ENCODE results near the gene GPR108. TPM values are rescaled to one million over a fixed set of nuclear protein-coding genes. Genes with fewer than 3 reads are reported as not detected.
A peak's percentile ranks its signal among the peaks of the same experiment; 100 is the strongest.

The GPR108 gene
- total and polyA plus RNA-seq, 2 of the 13 experiments (the other 11 are each of a cell fraction or from before 2014, with no cell fraction given), result 36.4 to 63.0 TPM

DNA sequence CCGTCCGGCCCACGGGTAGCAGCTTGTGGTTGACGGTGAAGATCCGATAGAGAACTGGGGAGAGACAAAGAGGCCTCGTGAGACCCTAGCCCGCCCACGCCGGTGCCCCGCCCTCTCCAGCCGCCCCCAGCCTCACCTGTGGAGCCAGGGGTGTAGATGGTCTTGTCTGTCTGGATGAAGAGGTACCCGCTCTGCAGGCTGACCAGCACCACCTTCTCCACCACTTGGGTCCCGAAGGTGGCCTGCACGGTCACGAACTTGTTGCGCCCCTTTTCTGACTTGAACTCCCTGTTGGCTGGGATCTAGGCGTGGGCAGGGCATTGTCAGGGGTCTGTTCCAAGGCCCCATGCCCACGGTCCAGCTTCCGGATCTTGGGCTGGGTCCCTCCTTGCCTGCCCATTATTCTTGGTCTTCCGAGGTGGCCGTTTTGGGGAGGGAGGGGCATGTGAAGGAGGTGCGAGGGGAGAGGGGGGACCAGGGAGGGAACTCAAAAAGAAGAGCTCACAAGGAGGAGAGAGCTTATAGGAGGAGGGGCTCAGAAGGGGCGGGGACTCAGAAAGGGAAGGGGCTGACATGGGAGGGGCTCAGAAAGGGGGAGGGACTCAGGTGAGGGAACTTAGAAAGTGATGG lies 19.2 kb downstream of the GPR108 start (continued):
- TF ChIP-seq PRDM15 (CRISPR knock-in tag; IDR thresholded peaks at IDR 0.05), result no peak

DNA sequence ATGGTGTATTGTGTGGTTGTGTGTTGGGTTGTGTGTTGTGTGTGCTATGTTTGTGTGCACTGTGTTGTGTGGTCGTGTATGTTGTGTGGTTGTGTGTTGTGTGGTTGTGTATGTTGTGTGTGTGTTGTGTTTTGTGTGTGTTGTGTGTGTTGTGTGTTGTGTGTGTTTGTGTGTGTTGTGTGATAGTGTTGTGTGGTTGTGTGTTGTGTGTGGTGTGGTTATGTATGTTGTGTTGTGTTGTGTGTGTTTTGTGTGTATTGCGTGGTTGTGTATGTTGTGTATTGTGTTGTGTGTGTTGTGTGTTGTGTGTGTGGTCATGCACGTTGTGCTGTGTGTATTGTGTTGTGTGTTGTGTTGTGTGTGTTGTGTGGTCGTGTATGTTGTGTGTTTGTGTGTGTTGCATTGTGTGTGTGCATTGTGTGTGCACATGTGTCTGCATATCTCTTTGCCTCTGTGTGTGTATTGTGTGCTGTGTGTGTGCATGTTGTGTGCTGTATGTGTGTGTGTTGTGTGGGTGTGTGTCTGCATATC lies 19.9 kb downstream of the GPR108 start:
- ATAC-seq (no peak), FAIRE-seq (peak; percentile 83), DNase-seq (ENCODE audit: low spot score) (no peak)
- peaks cover 53% of the 10 kb centered on the region for H3K4me1 ChIP-seq (ENCODE audit: insufficient read depth, low read length)
- H3K79me2 ChIP-seq (ENCODE audit: insufficient read depth, low read length), result peaks cover 23% of the 10 kb centered on the region
- H3K27me3 ChIP-seq (ENCODE audit: control insufficient read depth in 1 of 2, insufficient read depth in 2 of 2, low read length in 2 of 2), result peaks cover 0 to 7% of the 10 kb centered on the region in 2 experiments; a peak in 1 of 5 replicates
- in situ Hi-C loops (cut with HindIII; ENCODE audit: extremely low pct_ligation_motif_present, low pct_unique_long_range_greater_than_20kb), result no loop called here
- H2AFZ ChIP-seq (ENCODE audit: low read length), result no peak overlapping the region
- CTCF ChIA-PET (ENCODE audit: low intra/inter-chr PET ratio, low total read pairs), result no interaction called here
- H4K20me1 ChIP-seq (ENCODE audit: insufficient read depth, low read length), result peaks cover 67% of the 10 kb centered on the region
- no peak overlapping the region for H3K27ac ChIP-seq (ENCODE audit: extremely low read length, insufficient read depth, low read length)
- intact Hi-C loops (cut with micrococcal nuclease; ENCODE audit: unreplicated experiment), result no loop called here
- H3K36me3 ChIP-seq (replicated peaks in 1 of 2; ENCODE audit: control insufficient read depth in 1 of 2, insufficient read depth in 2 of 2, low read length in 2 of 2), result peaks cover 23 to 38% of the 10 kb centered on the region in 2 experiments
- H3K9ac ChIP-seq (ENCODE audit: insufficient read depth, low read depth, low read length), result peak overlapping the region; percentile 18; the same call in 1 of the 2 replicates
- BruUV-seq (replicated peaks), result TSS peak; percentile 33
- H3K4me3 ChIP-seq (replicated peaks in 1 of 3; ENCODE audit: insufficient read depth in 1 of 3, low read depth in 2 of 3, low read length in 3 of 3), result peak overlapping the region in 1 of 3 experiments; percentile 17; a peak in 2 of 6 replicates
- H3K4me2 ChIP-seq (ENCODE audit: low read depth, low read length), result peak overlapping the region; percentile 52
- WGBS (ENCODE audit: low lambda C conversion rate), result 85% methylated on average over 4 of the region's 4 CpGs
- no peaks in the 10 kb centered on the region for H3K9me3 ChIP-seq (ENCODE audit: low read length)
- POLR2A ChIA-PET, result interaction anchor here (5.3 kb wide), 1 partner anchor 12 kb away, joined by 187 read pairs; no protein-coding TSS in a partner anchor
- TF ChIP-seq NFATC3 (CRISPR knock-in tag; IDR thresholded peaks at IDR 0.05) (no peak), ZSCAN31 (CRISPR knock-in tag; IDR thresholded peaks at IDR 0.05; ENCODE audit: low read depth) (no peak), NR2F2 (IDR thresholded peaks at IDR 0.05; ENCODE audit: borderline replicate concordance, low read depth) (no peak), ZSCAN21 (CRISPR knock-in tag; IDR thresholded peaks at IDR 0.05; ENCODE audit: borderline replicate concordance) (peak; percentile 75), ZNF207 (IDR thresholded peaks at IDR 0.05; ENCODE audit: borderline replicate concordance) (peak; percentile 96), ZBTB38 (CRISPR knock-in tag; IDR thresholded peaks at IDR 0.05) (peak; percentile 7; the same call in 1 of the 2 replicates), MAFK (conservative IDR thresholded peaks at IDR 0.05 in 1 of 2, IDR thresholded peaks at IDR 0.05 in 1 of 2; ENCODE audit: low read length in 2 of 2) (no peak), MAZ (IDR thresholded peaks at IDR 0.05; ENCODE audit: borderline replicate concordance, low read depth, low read length) (no peak), MAZ (CRISPR knock-in tag; IDR thresholded peaks at IDR 0.05; ENCODE audit: low read depth) (no peak), SIN3A (IDR thresholded peaks at IDR 0.05; ENCODE audit: borderline replicate concordance, low read depth, low read length) (peak; percentile 0; the same call in 1 of the 2 replicates), MNT (IDR thresholded peaks at IDR 0.05) (0 out of 2 replicates have a peak, but pooled peaks have one; percentile 15)
- TF ChIP-seq, protein P1, sequence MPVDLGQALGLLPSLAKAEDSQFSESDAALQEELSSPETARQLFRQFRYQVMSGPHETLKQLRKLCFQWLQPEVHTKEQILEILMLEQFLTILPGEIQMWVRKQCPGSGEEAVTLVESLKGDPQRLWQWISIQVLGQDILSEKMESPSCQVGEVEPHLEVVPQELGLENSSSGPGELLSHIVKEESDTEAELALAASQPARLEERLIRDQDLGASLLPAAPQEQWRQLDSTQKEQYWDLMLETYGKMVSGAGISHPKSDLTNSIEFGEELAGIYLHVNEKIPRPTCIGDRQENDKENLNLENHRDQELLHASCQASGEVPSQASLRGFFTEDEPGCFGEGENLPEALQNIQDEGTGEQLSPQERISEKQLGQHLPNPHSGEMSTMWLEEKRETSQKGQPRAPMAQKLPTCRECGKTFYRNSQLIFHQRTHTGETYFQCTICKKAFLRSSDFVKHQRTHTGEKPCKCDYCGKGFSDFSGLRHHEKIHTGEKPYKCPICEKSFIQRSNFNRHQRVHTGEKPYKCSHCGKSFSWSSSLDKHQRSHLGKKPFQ (CRISPR knock-in tag; IDR thresholded peaks at IDR 0.05; ENCODE audit: insufficient replicate concordance), result no peak
